ENCODE data around the gene TBL1X.
"Not testable (repeated sequence)": the region's sequence is repeated elsewhere in the genome, so short reads cannot be mapped to it uniquely, and the experiment has no call there.

Gene TBL1X

DNA sequence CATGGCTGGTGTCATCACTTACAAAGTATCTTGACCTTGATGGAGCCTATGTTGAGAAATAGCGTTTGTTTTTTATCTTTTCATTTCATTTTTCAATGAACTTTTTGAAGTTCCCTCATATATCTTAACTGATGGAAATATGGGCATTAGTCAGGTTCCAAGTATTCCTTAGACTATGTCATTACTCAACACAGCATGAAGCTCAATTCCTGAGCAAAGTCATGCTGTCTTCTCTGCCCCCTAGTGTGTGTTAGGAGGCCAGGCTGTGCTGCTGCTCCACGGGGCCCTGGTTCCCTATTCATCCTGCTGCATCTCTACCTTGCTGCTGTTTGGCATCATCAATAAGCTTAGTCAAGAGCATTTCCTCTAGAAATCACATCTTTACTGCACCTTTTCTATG lies 259.9 kb downstream of the TBL1X start:
- DNase-seq, result no peak

GRCh38 chrX:9728261-9728660 lies 263.4 kb downstream of the TBL1X start:
- no peak for DNase-seq

GRCh38 chrX:9729171-9729885 lies 264.5 kb downstream of the TBL1X start:
- no peak for DNase-seq

GRCh38 chrX:9730078-9730477 lies 265.2 kb downstream of the TBL1X start:
- DNase-seq, result no peak

- DNase-seq, result no peak
Measured at GRCh38 chrX:9730752-9731151, 265.9 kb downstream of the TBL1X start.

- peak in 1 of 2 experiments; percentile 55 for DNase-seq
Measured at GRCh38 chrX:9737363-9737762, 272.5 kb downstream of the TBL1X start.

GRCh38 chrX:9738151-9738550 lies 273.3 kb downstream of the TBL1X start:
- peak; percentile 50 to 59 for DNase-seq

- no peak for DNase-seq
Measured at GRCh38 chrX:9739130-9739529, 274.3 kb downstream of the TBL1X start.

DNA sequence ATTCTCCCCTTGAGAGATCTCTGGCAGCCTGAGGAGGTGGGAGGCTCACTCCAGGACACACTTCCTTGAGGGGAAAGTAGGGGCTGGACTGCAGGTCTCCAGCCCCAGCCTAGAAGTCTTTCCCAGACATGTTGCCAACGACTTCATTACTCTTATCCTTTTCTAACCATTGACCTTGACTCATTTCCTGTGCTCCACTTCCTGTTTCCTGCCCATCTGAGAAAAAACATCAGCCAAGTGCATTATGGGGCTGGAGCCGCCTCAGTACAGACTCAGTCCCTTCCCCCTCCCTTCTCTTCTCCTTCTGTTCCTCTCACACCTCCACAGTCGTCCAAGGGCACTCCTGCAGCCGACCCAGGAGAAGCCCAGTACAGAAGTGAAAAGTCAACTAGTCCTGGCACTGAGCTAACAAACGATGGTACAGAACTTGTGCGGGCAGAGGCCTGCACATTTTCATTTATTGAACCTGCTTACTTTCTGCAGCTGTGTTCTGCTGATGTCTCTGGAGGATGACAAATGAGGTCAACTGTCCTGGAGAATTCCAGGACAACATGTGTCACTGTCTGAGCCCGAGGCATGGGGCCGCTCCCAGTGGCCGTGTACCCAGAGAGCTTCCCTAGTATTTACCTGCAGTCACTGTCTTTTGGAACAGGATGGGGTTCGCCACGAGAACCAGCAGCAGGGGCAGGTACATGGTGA lies 280.7 kb downstream of the TBL1X start:
- DNase-seq, result no peak

- no peak for DNase-seq
Measured at GRCh38 chrX:9746148-9746888, 281.5 kb downstream of the TBL1X start.

GRCh38 chrX:9747644-9748043 lies 282.8 kb downstream of the TBL1X start:
- no peak for DNase-seq

- peak; percentile 93 to 95 for DNase-seq
Measured at GRCh38 chrX:9749146-9749692, 284.4 kb downstream of the TBL1X start.

GRCh38 chrX:9757366-9757765 lies 292.5 kb downstream of the TBL1X start:
- DNase-seq, result no peak

GRCh38 chrX:9758021-9758638 lies 293.3 kb downstream of the TBL1X start:
- no peak for DNase-seq

- DNase-seq, result no peak
Measured at GRCh38 chrX:9759337-9759736, 294.5 kb downstream of the TBL1X start.

GRCh38 chrX:9765072-9765736 lies 300.3 kb downstream of the TBL1X start:
- DNase-seq, result no peak

GRCh38 chrX:9765737-9766097 lies 300.9 kb downstream of the TBL1X start, which contains the start of gene GPR143:
TSS of gene GPR143 (minus strand) at chrX:9765847. CDS start at chrX:9765817, 30 bp downstream.
- DNase-seq, result no peak

GRCh38 chrX:9767375-9767774 lies 302.5 kb downstream of the TBL1X start:
- peak in 1 of 2 experiments; percentile 64 for DNase-seq

GRCh38 chrX:9768321-9768839 lies 303.5 kb downstream of the TBL1X start:
- not testable (repeated sequence) for DNase-seq

DNA sequence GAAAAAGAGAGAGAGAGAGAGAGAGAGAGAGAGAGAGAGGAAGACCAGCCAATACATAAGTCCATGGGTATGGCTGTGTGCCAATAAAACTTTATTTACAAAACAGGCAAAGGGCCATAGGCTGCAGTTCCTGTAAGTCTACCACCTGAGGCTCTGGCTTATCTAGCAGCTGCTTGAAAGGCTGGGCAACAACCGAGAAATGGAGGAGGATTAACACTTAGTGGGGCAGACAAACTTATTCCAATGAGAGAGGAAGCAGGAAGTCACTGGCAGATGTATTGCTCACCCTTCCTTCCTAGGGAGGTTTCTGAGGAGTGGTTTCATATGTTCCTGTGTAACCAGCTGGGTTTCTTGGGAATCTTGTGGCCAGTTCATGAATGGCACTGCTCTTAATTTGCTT lies 305.5 kb downstream of the TBL1X start:
- no peak for DNase-seq

DNA sequence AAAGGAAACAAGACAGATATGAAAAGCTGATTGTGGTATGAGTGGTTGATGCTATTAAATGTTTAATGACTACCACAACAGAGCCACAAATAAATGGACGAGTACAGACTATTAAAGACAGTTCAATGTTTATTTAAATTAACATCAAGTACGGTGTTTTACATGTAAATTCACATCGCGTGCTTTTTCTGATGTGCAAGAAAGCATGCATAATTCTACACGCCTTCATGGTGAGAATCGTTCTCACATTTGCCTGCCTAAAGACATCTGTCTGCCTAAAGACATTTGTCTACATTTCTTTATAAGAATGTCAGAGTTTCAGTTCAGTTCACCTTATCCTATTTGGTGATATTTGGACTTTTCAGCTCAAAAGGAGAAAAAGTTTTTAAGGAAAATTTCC lies 308.1 kb downstream of the TBL1X start:
- DNase-seq, result peak in 1 of 2 experiments; percentile 29

DNA sequence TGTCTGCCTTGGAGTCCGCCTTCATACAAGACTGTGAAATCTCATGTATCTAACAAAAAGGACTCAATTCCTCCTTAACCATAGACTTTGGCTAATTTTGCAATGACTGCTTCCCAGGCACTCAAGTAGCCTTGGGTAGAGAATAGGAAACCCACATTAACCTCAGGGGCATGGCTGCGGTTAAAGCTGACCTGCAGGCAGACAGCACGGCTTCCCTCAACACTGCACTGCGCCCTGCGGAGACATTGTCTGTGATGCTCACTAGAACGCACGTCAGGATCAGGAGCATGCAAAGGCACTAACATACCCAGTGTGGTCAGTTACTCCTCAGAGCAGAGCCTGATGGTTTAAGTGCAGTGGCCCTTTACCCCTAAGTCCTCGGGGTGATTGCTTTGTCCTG lies 311.1 kb downstream of the TBL1X start:
- DNase-seq, result no peak

Data from NCI-H526 (cell line).